GM18511 (cell line): Measurements from ENCODE around the gene C6orf136.

Experiments
- ATAC-seq: cut with Tn5 transposase; IDR thresholded peaks from one replicate; pipeline ENCODE4 v1.9.1; 2021; ENCODE audit warnings: mild to moderate bottlenecking, moderate library complexity; ENCODE audit not compliant: unreplicated experiment

C6orf136 gene

GRCh38 chr6:30686009-30686907, 39.3 kb downstream of the C6orf136 start, which contains the start of gene PPP1R18:
TSS of gene PPP1R18 (minus strand) at chr6:30686645. CDS start at chr6:30686018, 627 bp downstream.
- no peak for ATAC-seq

GRCh38 chr6:30686908-30687658, 40.1 kb downstream of the C6orf136 start:
- peak; percentile 52 for ATAC-seq

GRCh38 chr6:30687659-30688431, 40.9 kb downstream of the C6orf136 start:
- no peak for ATAC-seq

- ATAC-seq: no peak
Observed at GRCh38 chr6:30688569-30688968, 41.6 kb downstream of the C6orf136 start.

GRCh38 chr6:30689022-30689865, 42.3 kb downstream of the C6orf136 start:
- ATAC-seq: no peak

- no peak for ATAC-seq
Observed at GRCh38 chr6:30689985-30690384, 43.1 kb downstream of the C6orf136 start.

GRCh38 chr6:30690403-30691207, 43.7 kb downstream of the C6orf136 start, which contains the start of gene NRM:
TSS of gene NRM (minus strand) at chr6:30690984. CDS start at chr6:30690974, 10 bp downstream.
- ATAC-seq: peak; percentile 39

- ATAC-seq: no peak
Observed at GRCh38 chr6:30691208-30691847, 44.4 kb downstream of the C6orf136 start.

- no peak for ATAC-seq
Observed at GRCh38 chr6:30696432-30696831, 49.5 kb downstream of the C6orf136 start.

- no peak for ATAC-seq
Observed at GRCh38 chr6:30700340-30700739, 53.4 kb downstream of the C6orf136 start.
